GM21737 (cell line): Measurements from ENCODE around the gene C16orf54.
"Not testable (repeated sequence)": the region's sequence is repeated elsewhere in the genome, so short reads cannot be mapped to it uniquely, and the experiment has no call there.

ENCODE experiments used
- ATAC-seq: cut with Tn5 transposase; IDR thresholded peaks from one replicate; pipeline ENCODE4 v1.9.1; 2021; ENCODE audit warnings: mild to moderate bottlenecking, moderate library complexity; ENCODE audit not compliant: unreplicated experiment

C16orf54 gene

GRCh38 chr16:29745853-29746345 is at the start of gene C16orf54:
Gene C16orf54 (minus strand): TSS chr16:29745990. CDS start chr16:29744951, 1,039 bp downstream.
- peak; percentile 77 for ATAC-seq

- no peak for ATAC-seq
Measured at GRCh38 chr16:29794231-29794710, 48.5 kb upstream of the C16orf54 start.

- not testable (repeated sequence) for ATAC-seq
Measured at GRCh38 chr16:29793153-29793552, 47.4 kb upstream of the C16orf54 start.

GRCh38 chr16:29791845-29792807 is 46.3 kb upstream of the C16orf54 start:
- no peak for ATAC-seq

GRCh38 chr16:29790949-29791844 is 45.4 kb upstream of the C16orf54 start:
- peak; percentile 20 for ATAC-seq

GRCh38 chr16:29790183-29790948 is 44.6 kb upstream of the C16orf54 start, which contains the start of gene KIF22:
Gene KIF22 (plus strand): TSS chr16:29790751. CDS start chr16:29790760, 9 bp downstream.
- ATAC-seq = peak; percentile 89

GRCh38 chr16:29789775-29790182 is 44.0 kb upstream of the C16orf54 start:
- ATAC-seq = no peak

GRCh38 chr16:29787155-29787554 is 41.4 kb upstream of the C16orf54 start:
- not testable (repeated sequence) for ATAC-seq

- peak; percentile 48 for ATAC-seq
Measured at GRCh38 chr16:29784901-29785500, 39.2 kb upstream of the C16orf54 start.

- ATAC-seq = no peak
Measured at GRCh38 chr16:29784157-29784556, 38.4 kb upstream of the C16orf54 start.

GRCh38 chr16:29783094-29783953 is 37.5 kb upstream of the C16orf54 start:
- ATAC-seq = not testable (repeated sequence)

- ATAC-seq = no peak
Measured at GRCh38 chr16:29779474-29779873, 33.7 kb upstream of the C16orf54 start.

- no peak for ATAC-seq
Measured at GRCh38 chr16:29777576-29778350, 32.0 kb upstream of the C16orf54 start, which contains the start of gene ZG16. Gene ZG16 (plus strand): TSS chr16:29778256. CDS start chr16:29779267, 1,011 bp downstream.

GRCh38 chr16:29775742-29776408 is 30.1 kb upstream of the C16orf54 start:
- ATAC-seq = no peak

GRCh38 chr16:29774730-29775129 is 28.9 kb upstream of the C16orf54 start:
- no peak for ATAC-seq

GRCh38 chr16:29772330-29772729 is 26.5 kb upstream of the C16orf54 start:
- not testable (repeated sequence) for ATAC-seq

GRCh38 chr16:29770250-29770929 is 24.6 kb upstream of the C16orf54 start:
- ATAC-seq = no peak
